ENCODE results near the gene KLHL3. TPM values are rescaled to one million over a fixed set of nuclear protein-coding genes. Genes with fewer than 3 reads are reported as not detected.

KLHL3 gene
- total RNA-seq, 2 experiments from 2014 or later: 9.2 to 12.2 TPM

GRCh38 chr5:137668637-137669036 lies 67.3 kb downstream of the KLHL3 start:
- Mint-ChIP-seq H3K36me3 (ENCODE audit: low read depth) (no peaks in the 10 kb centered on the region), H3K4me3 (no peak overlapping the region), H3K27ac (no peak overlapping the region), H3K9me3 (no peaks in the 10 kb centered on the region), H3K27me3 (no peaks in the 10 kb centered on the region), H3K4me1 (ENCODE audit: low read depth) (peaks cover 18% of the 10 kb centered on the region)
- ATAC-seq (no peak), DNase-seq (no peak)
- POLR2A ChIA-PET: interaction anchor here (1.0 kb wide), 1 partner anchor 18 kb away, joined by 3 read pairs; no protein-coding TSS in a partner anchor
- intact Hi-C loops (cut with micrococcal nuclease): no loop called here
- CTCF ChIA-PET: interaction anchor here (1.7 to 4.3 kb wide), 5 partner anchors 9 to 74 kb away, joined by 4 to 31 read pairs (median 16); no protein-coding TSS in a partner anchor
- TF ChIP-seq, protein P1, sequence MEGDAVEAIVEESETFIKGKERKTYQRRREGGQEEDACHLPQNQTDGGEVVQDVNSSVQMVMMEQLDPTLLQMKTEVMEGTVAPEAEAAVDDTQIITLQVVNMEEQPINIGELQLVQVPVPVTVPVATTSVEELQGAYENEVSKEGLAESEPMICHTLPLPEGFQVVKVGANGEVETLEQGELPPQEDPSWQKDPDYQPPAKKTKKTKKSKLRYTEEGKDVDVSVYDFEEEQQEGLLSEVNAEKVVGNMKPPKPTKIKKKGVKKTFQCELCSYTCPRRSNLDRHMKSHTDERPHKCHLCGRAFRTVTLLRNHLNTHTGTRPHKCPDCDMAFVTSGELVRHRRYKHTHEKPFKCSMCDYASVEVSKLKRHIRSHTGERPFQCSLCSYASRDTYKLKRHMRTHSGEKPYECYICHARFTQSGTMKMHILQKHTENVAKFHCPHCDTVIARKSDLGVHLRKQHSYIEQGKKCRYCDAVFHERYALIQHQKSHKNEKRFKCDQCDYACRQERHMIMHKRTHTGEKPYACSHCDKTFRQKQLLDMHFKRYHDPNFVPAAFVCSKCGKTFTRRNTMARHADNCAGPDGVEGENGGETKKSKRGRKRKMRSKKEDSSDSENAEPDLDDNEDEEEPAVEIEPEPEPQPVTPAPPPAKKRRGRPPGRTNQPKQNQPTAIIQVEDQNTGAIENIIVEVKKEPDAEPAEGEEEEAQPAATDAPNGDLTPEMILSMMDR (IDR thresholded peaks at IDR 0.05): no peak

GRCh38 chr5:137667341-137667740 lies 68.5 kb downstream of the KLHL3 start:
- Mint-ChIP-seq H3K9me3 (no peaks in the 10 kb centered on the region), H3K27me3 (no peaks in the 10 kb centered on the region), H3K27ac (no peak overlapping the region), H3K4me1 (ENCODE audit: low read depth) (peaks cover 20% of the 10 kb centered on the region), H3K4me3 (no peak overlapping the region), H3K36me3 (ENCODE audit: low read depth) (no peaks in the 10 kb centered on the region)
- POLR2A ChIA-PET: no interaction called here
- DNase-seq (no peak), ATAC-seq (no peak)
- CTCF ChIA-PET: interaction anchor here (1.0 to 4.3 kb wide), 8 partner anchors 11 to 402 kb away, joined by 4 to 33 read pairs (median 6); partner anchors contain the start of gene KLHL3
- TF ChIP-seq, protein P1 (IDR thresholded peaks at IDR 0.05): no peak
- intact Hi-C loops (cut with micrococcal nuclease): no loop called here

DNA sequence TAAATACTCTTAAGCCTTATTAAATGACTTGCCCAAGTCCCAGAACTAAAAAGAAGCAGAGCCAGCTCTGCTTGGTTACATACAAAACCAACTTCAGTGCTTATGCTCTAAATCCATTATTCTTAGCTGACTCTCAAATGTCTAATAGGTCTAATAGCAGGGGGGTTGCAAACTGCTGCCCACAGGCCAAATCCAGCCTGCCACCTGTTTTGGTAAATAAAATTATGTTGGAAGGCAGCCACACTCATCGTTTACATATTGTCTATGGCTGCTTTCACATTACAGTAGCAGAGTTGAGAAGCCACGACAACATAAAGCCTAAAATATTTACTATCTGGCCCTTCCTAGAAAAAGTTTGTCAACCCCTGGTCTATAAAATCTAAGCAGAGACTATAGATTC lies 69.0 kb downstream of the KLHL3 start:
- ChIA-PET CTCF (interaction anchor here (0.8 to 4.3 kb wide), 10 partner anchors 9 to 402 kb away, joined by 3 to 33 read pairs (median 4); partner anchors contain the start of gene KLHL3), POLR2A (no interaction called here)
- intact Hi-C loops (cut with micrococcal nuclease): no loop called here
- TF ChIP-seq, protein P1 (IDR thresholded peaks at IDR 0.05): no peak
- H3K9me3 Mint-ChIP-seq: no peaks in the 10 kb centered on the region
- H3K4me3 Mint-ChIP-seq: no peak overlapping the region
- H3K27me3 Mint-ChIP-seq: no peaks in the 10 kb centered on the region
- no peaks in the 10 kb centered on the region for H3K36me3 Mint-ChIP-seq (ENCODE audit: low read depth)
- H3K4me1 Mint-ChIP-seq (ENCODE audit: low read depth): peaks cover 23% of the 10 kb centered on the region
- ATAC-seq (no peak), DNase-seq (no peak)
- peak overlapping the region; percentile 57 for H3K27ac Mint-ChIP-seq

GRCh38 chr5:137666461-137666850 lies 69.4 kb downstream of the KLHL3 start:
- peak overlapping the region; percentile 57 for H3K27ac Mint-ChIP-seq
- POLR2A ChIA-PET: interaction anchor here (1.0 kb wide), 1 partner anchor 87 kb away, joined by 4 read pairs; no protein-coding TSS in a partner anchor
- ATAC-seq: peak; percentile 65
- intact Hi-C loops (cut with micrococcal nuclease): no loop called here
- H3K27me3 Mint-ChIP-seq: no peaks in the 10 kb centered on the region
- H3K36me3 Mint-ChIP-seq (ENCODE audit: low read depth): no peaks in the 10 kb centered on the region
- TF ChIP-seq, protein P1 (IDR thresholded peaks at IDR 0.05): no peak
- H3K4me1 Mint-ChIP-seq (ENCODE audit: low read depth): peaks cover 26% of the 10 kb centered on the region
- DNase-seq: peak; percentile 15
- CTCF ChIA-PET: interaction anchor here (0.8 to 4.3 kb wide), 13 partner anchors 10 to 403 kb away, joined by 3 to 33 read pairs (median 4); partner anchors contain the start of gene KLHL3
- H3K9me3 Mint-ChIP-seq: no peaks in the 10 kb centered on the region
- no peak overlapping the region for H3K4me3 Mint-ChIP-seq

DNA sequence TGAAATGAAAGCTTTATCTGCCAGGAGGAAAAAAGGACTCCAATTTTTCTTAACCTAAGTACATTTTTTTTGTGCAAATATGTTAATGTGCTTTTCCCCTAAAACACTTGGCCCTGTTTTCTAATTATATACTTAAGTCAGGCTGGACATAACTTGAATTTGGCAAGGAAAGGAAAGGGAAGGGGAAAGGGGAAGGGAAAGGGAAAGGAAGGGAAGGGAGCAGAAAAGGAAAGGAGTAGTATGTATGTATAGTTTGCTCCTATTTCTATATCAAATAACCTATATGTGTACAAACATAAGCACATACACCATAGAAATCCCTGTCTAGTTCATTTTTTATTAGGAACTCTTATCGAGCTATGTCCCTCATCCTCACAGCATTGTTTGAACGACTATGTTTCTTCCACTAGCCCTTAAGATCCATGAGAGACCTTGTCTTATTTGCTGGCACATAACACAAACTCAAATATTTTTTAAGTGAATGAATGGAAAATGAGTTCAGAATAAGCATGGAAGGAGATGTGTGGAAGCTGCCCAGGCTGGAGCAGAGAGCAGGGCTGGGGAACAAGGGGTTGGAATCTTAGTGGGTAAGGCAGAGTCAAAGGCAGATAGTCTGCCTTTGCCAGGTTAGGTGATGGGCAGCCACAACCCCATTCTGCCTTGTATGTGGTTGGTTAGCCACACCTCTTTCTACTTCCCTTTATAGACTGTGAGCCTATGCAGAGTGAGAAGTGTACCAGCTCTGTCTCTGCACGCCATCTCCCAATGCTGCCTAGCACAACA lies 70.0 kb downstream of the KLHL3 start:
- ChIA-PET POLR2A (interaction anchor here (1.0 to 1.4 kb wide), 2 partner anchors 87 to 89 kb away, joined by 3 to 4 read pairs; partner anchors contain the start of gene HNRNPA0), CTCF (interaction anchor here (0.8 to 4.3 kb wide), 12 partner anchors 10 to 403 kb away, joined by 3 to 33 read pairs (median 4); partner anchors contain the start of gene KLHL3)
- Mint-ChIP-seq H3K27me3 (no peaks in the 10 kb centered on the region), H3K4me3 (no peak overlapping the region), H3K9me3 (no peaks in the 10 kb centered on the region), H3K27ac (peak overlapping the region; percentile 76), H3K36me3 (ENCODE audit: low read depth) (no peaks in the 10 kb centered on the region), H3K4me1 (ENCODE audit: low read depth) (peaks cover 26% of the 10 kb centered on the region)
- ATAC-seq: peak; percentile 99
- TF ChIP-seq, protein P1 (IDR thresholded peaks at IDR 0.05): no peak
- intact Hi-C loops (cut with micrococcal nuclease): no loop called here
- DNase-seq: peak; percentile 71

Data from activated CD8-positive, alpha-beta T cell treated with anti-CD3 and anti-CD28 coated beads for 36 hours (primary cell).